DMS114 treated with DMSO at 0.1 percent for 48 hours (cell line): ENCODE results near the gene UBE2D3.
"Not testable (repeated sequence)": the region's sequence is repeated elsewhere in the genome, so short reads cannot be mapped to it uniquely, and the experiment has no call there.

Experiments
- DNase-seq: peaks from one replicate; lab custom pipeline; 2025; ENCODE audit not compliant: unreplicated experiment; lab: John Stamatoyannopoulos, UW

The UBE2D3 gene

GRCh38 chr4:102826890-102827673, at the start of gene UBE2D3:
UBE2D3 (minus strand) TSS chr4:102827551; CDS start chr4:102826508, 1,043 bp downstream.
- peak; percentile 90 for DNase-seq

GRCh38 chr4:102871772-102872171, 44.4 kb upstream of the UBE2D3 start:
- DNase-seq = no peak

GRCh38 chr4:102869569-102870197, 42.3 kb upstream of the UBE2D3 start:
- no peak for DNase-seq

- peak; percentile 81 for DNase-seq
These were observed 41.6 kb upstream of the UBE2D3 start, which contains the start of gene CISD2 for GRCh38 chr4:102868781-102869568. CISD2 (plus strand) TSS chr4:102868992; CDS start chr4:102869085, 93 bp downstream.

- DNase-seq = no peak
These were observed 40.9 kb upstream of the UBE2D3 start for GRCh38 chr4:102868153-102868780.

- no peak for DNase-seq
These were observed 40.2 kb upstream of the UBE2D3 start for GRCh38 chr4:102867278-102868152.

- DNase-seq = not testable (repeated sequence)
These were observed 38.0 kb upstream of the UBE2D3 start for GRCh38 chr4:102865327-102865726.

- no peak for DNase-seq
These were observed 35.4 kb upstream of the UBE2D3 start for GRCh38 chr4:102862747-102863146.

GRCh38 chr4:102862016-102862415, 34.7 kb upstream of the UBE2D3 start:
- DNase-seq = no peak

GRCh38 chr4:102860611-102861324, 33.4 kb upstream of the UBE2D3 start:
- DNase-seq = no peak

- DNase-seq = no peak
These were observed 31.6 kb upstream of the UBE2D3 start for GRCh38 chr4:102858828-102859464.

GRCh38 chr4:102850370-102850769, 23.0 kb upstream of the UBE2D3 start:
- no peak for DNase-seq

- DNase-seq = no peak
These were observed 22.3 kb upstream of the UBE2D3 start for GRCh38 chr4:102849579-102850104.

GRCh38 chr4:102847687-102848086, 20.3 kb upstream of the UBE2D3 start:
- no peak for DNase-seq

GRCh38 chr4:102843938-102844337, 16.6 kb upstream of the UBE2D3 start:
- DNase-seq = no peak

GRCh38 chr4:102843273-102843672, 15.9 kb upstream of the UBE2D3 start:
- no peak for DNase-seq

- DNase-seq = no peak
These were observed 15.0 kb upstream of the UBE2D3 start for GRCh38 chr4:102842367-102842766.

- no peak for DNase-seq
These were observed 9.2 kb upstream of the UBE2D3 start for GRCh38 chr4:102836596-102836995.

- DNase-seq = no peak
These were observed 5.3 kb upstream of the UBE2D3 start for GRCh38 chr4:102832667-102833066.
